Nephron (organoid): ENCODE data around the gene IMPG2.

Experiments
- H3K27ac Mint-ChIP-seq, 3 experiments: 2 replicates each; pipeline ENCODE4 v1.8.0; 2020; ENCODE audit warnings: mixed read lengths in 3 of 3, mild to moderate bottlenecking in 2 of 3, moderate library complexity in 1 of 3
- H3K27me3 Mint-ChIP-seq: 2 replicates; pipeline ENCODE4 v1.8.0; 2021; ENCODE audit warnings: low read depth, mild to moderate bottlenecking, moderate library complexity, mixed read lengths
- H3K36me3 Mint-ChIP-seq: 2 replicates; pipeline ENCODE4 v1.8.0; 2020; ENCODE audit warnings: low read depth, mixed read lengths
- H3K4me1 Mint-ChIP-seq: 2 replicates; pipeline ENCODE4 v1.8.0; 2020; ENCODE audit warnings: mixed read lengths
- H3K4me3 Mint-ChIP-seq, 3 experiments: 2 replicates each; pipeline ENCODE4 v1.8.0; 2020; ENCODE audit warnings: mild to moderate bottlenecking in 3 of 3, mixed read lengths in 3 of 3, moderate library complexity in 2 of 3
- H3K9me3 Mint-ChIP-seq: 2 replicates; pipeline ENCODE4 v1.8.0; 2020; ENCODE audit warnings: mixed read lengths
- CTCF ChIP-seq, 3 experiments: fragments of 200-600 bp; sonication (generic); IDR thresholded peaks; one replicate each; pipeline ENCODE4 v1.5.0; 2021; ENCODE audit warnings: antibody characterized with exemption in 3 of 3; ENCODE audit not compliant: unreplicated experiment in 3 of 3

The IMPG2 gene

GRCh38 chr3:101217472-101218245 is 102.7 kb downstream of the IMPG2 start:
- peak overlapping the region in 1 of 3 experiments; percentile 63 for H3K27ac Mint-ChIP-seq
- H3K9me3 Mint-ChIP-seq: peaks cover 13% of the 10 kb centered on the region
- no peak for TF ChIP-seq CTCF (IDR thresholded peaks at IDR 0.05; ENCODE audit: unreplicated experiment in 3 of 3)
- H3K36me3 Mint-ChIP-seq: peaks cover 6% of the 10 kb centered on the region
- H3K27me3 Mint-ChIP-seq: peaks cover 3% of the 10 kb centered on the region
- H3K4me1 Mint-ChIP-seq: peaks cover 3% of the 10 kb centered on the region
- no peak overlapping the region for H3K4me3 Mint-ChIP-seq

GRCh38 chr3:101216710-101217465 is 103.5 kb downstream of the IMPG2 start:
- Mint-ChIP-seq H3K4me1 (peaks cover 3% of the 10 kb centered on the region), H3K9me3 (peaks cover 13% of the 10 kb centered on the region), H3K27ac (peak overlapping the region in 1 of 3 experiments; percentile 63), H3K4me3 (no peak overlapping the region), H3K36me3 (peaks cover 6% of the 10 kb centered on the region), H3K27me3 (peaks cover 3% of the 10 kb centered on the region)
- TF ChIP-seq CTCF (IDR thresholded peaks at IDR 0.05; ENCODE audit: unreplicated experiment in 3 of 3): no peak

- Mint-ChIP-seq H3K4me1 (peaks cover 3% of the 10 kb centered on the region), H3K27ac (no peak overlapping the region), H3K36me3 (peaks cover 6% of the 10 kb centered on the region), H3K4me3 (no peak overlapping the region), H3K9me3 (peaks cover 13% of the 10 kb centered on the region), H3K27me3 (peaks cover 3% of the 10 kb centered on the region)
- TF ChIP-seq CTCF (IDR thresholded peaks at IDR 0.05; ENCODE audit: unreplicated experiment in 3 of 3): no peak
Measured at GRCh38 chr3:101212730-101213129, 107.6 kb downstream of the IMPG2 start.

GRCh38 chr3:101204246-101204645 is 116.1 kb downstream of the IMPG2 start:
- Mint-ChIP-seq H3K4me3 (no peak overlapping the region), H3K4me1 (peaks cover 26% of the 10 kb centered on the region), H3K27me3 (peaks cover 8% of the 10 kb centered on the region), H3K27ac (peak overlapping the region in 1 of 3 experiments; percentile 15), H3K36me3 (no peaks in the 10 kb centered on the region), H3K9me3 (no peaks in the 10 kb centered on the region)
- no peak for TF ChIP-seq CTCF (IDR thresholded peaks at IDR 0.05; ENCODE audit: unreplicated experiment in 3 of 3)

GRCh38 chr3:101203411-101203810 is 117.0 kb downstream of the IMPG2 start:
- Mint-ChIP-seq H3K4me3 (no peak overlapping the region), H3K27me3 (peaks cover 8% of the 10 kb centered on the region), H3K27ac (no peak overlapping the region), H3K9me3 (no peaks in the 10 kb centered on the region), H3K36me3 (no peaks in the 10 kb centered on the region), H3K4me1 (peaks cover 26% of the 10 kb centered on the region)
- TF ChIP-seq CTCF (IDR thresholded peaks at IDR 0.05; ENCODE audit: unreplicated experiment in 3 of 3): no peak
